Activated CD8-positive, alpha-beta memory T cell treated with anti-CD3 and anti-CD28 coated beads for 36 hours (primary cell): ENCODE results near the gene CCDC78. TPM values are rescaled to one million over a fixed set of nuclear protein-coding genes. Genes with fewer than 3 reads are reported as not detected.

Source experiments
- CTCF ChIA-PET: fragments of 350-600 bp; sonication (Branson Sonifier 250); formaldehyde crosslinking; loops from one replicate; lab custom pipeline; 2021; ENCODE audit warnings: antibody characterized with exemption; lab: Charles Lee
- POLR2A ChIA-PET: fragments of 350-600 bp; sonication (Branson Sonifier 250); formaldehyde crosslinking; loops from one replicate; lab custom pipeline; 2021; ENCODE audit warnings: antibody characterized with exemption; lab: Charles Lee
- total RNA-seq, 2 experiments: library from RNA; stranded (reverse); gene quantifications; one replicate each; pipeline ENCODE4 v1.2.3, GENCODE V29; 2021

Gene CCDC78
- total RNA-seq, 2 experiments from 2014 or later, result 8.6 TPM

GRCh38 chr16:729768-730665 lies 3.8 kb upstream of the CCDC78 start:
- ChIA-PET POLR2A (interaction anchor here (0.5 to 2.9 kb wide), 2 partner anchors 9 to 12 kb away, joined by 3 to 15 read pairs; partner anchors contain the start of gene ANTKMT), CTCF (interaction anchor here (1.1 to 1.8 kb wide), 3 partner anchors 9 to 19 kb away, joined by 3 to 10 read pairs (median 5); partner anchors contain the start of genes ANTKMT and CIAO3)

GRCh38 chr16:728890-729744 lies 2.9 kb upstream of the CCDC78 start:
- CTCF ChIA-PET, result interaction anchor here (1.1 to 1.8 kb wide), 4 partner anchors 8 to 18 kb away, joined by 3 to 10 read pairs (median 4); partner anchors contain the start of genes ANTKMT and CIAO3
- POLR2A ChIA-PET, result interaction anchor here (0.9 to 2.9 kb wide), 3 partner anchors 8 to 95 kb away, joined by 3 to 15 read pairs (median 12); partner anchors contain the start of gene ANTKMT

- POLR2A ChIA-PET, result interaction anchor here (0.6 to 1.5 kb wide), 6 partner anchors 8 to 688 kb away, joined by 3 to 12 read pairs (median 3); partner anchors contain the start of gene CIAO3
- CTCF ChIA-PET, result interaction anchor here (1.1 to 3.0 kb wide), 4 partner anchors 8 to 57 kb away, joined by 3 to 15 read pairs (median 4); partner anchors contain the start of gene CIAO3
These were observed 2.1 kb upstream of the CCDC78 start for GRCh38 chr16:728131-728889.

GRCh38 chr16:727291-727977 lies 1.2 kb upstream of the CCDC78 start:
- ChIA-PET POLR2A (interaction anchor here (0.9 to 1.5 kb wide), 2 partner anchors 9 to 32 kb away, joined by 3 to 7 read pairs; no protein-coding TSS in a partner anchor), CTCF (interaction anchor here (1.1 to 3.0 kb wide), 5 partner anchors 8 to 58 kb away, joined by 3 to 15 read pairs (median 3); partner anchors contain the start of gene CIAO3)

GRCh38 chr16:726188-726437 lies 130 bp downstream of the CCDC78 start:
- ChIA-PET POLR2A (interaction anchor here (1.0 to 1.2 kb wide), 2 partner anchors 10 to 62 kb away, joined by 3 to 7 read pairs; partner anchors contain the start of gene RPUSD1), CTCF (interaction anchor here (1.4 to 3.1 kb wide), 4 partner anchors 9 to 58 kb away, joined by 3 to 26 read pairs (median 9); partner anchors contain the start of genes CIAO3, METRN and RHOT2)

GRCh38 chr16:725463-726187 lies 618 bp downstream of the CCDC78 start:
- CTCF ChIA-PET, result interaction anchor here (0.9 to 3.1 kb wide), 4 partner anchors 10 to 57 kb away, joined by 3 to 26 read pairs (median 10); partner anchors contain the start of genes CIAO3, METRN and RHOT2
- POLR2A ChIA-PET, result interaction anchor here (0.7 to 1.2 kb wide), 3 partner anchors 10 to 78 kb away, joined by 3 to 7 read pairs (median 3); partner anchors contain the start of gene RPUSD1

- ChIA-PET POLR2A (interaction anchor here (1.2 kb wide), 1 partner anchor 11 kb away, joined by 7 read pairs; no protein-coding TSS in a partner anchor), CTCF (interaction anchor here (0.7 to 3.1 kb wide), 4 partner anchors 10 to 89 kb away, joined by 3 to 26 read pairs (median 4); partner anchors contain the start of genes METRN and WDR24)
These were observed 1.2 kb downstream of the CCDC78 start for GRCh38 chr16:725041-725376.

- POLR2A ChIA-PET, result no interaction called here
These were observed 1.8 kb downstream of the CCDC78 start for GRCh38 chr16:724188-725040.

GRCh38 chr16:723695-724094 lies 2.5 kb downstream of the CCDC78 start:
- POLR2A ChIA-PET, result interaction anchor here (1.0 kb wide), 1 partner anchor 12 kb away, joined by 3 read pairs; no protein-coding TSS in a partner anchor
- CTCF ChIA-PET, result interaction anchor here (3.1 kb wide), 1 partner anchor 10 kb away, joined by 26 read pairs; the partner anchor contains the start of gene METRN

More at GRCh38 chr16:724188-725040, 1.8 kb downstream of the CCDC78 start:
- CTCF ChIA-PET, result interaction anchor here (0.7 to 3.1 kb wide), 3 partner anchors 10 to 89 kb away, joined by 3 to 26 read pairs (median 3); partner anchors contain the start of genes METRN and WDR24

GRCh38 chr16:722835-723633 lies 3.2 kb downstream of the CCDC78 start:
- ChIA-PET POLR2A (interaction anchor here (1.0 kb wide), 2 partner anchors 13 to 18 kb away, joined by 3 read pairs; partner anchors contain the start of gene CIAO3), CTCF (interaction anchor here (0.6 to 1.9 kb wide), 3 partner anchors 11 to 139 kb away, joined by 3 to 5 read pairs (median 4); no protein-coding TSS in a partner anchor)

GRCh38 chr16:721765-722540 lies 4.3 kb downstream of the CCDC78 start:
- POLR2A ChIA-PET, result interaction anchor here (1.0 to 3.9 kb wide), 6 partner anchors 9 to 85 kb away, joined by 3 to 15 read pairs (median 4); partner anchors contain the start of gene CIAO3
- CTCF ChIA-PET, result interaction anchor here (0.8 to 3.2 kb wide), 8 partner anchors 8 to 63 kb away, joined by 3 to 15 read pairs (median 4); no protein-coding TSS in a partner anchor

GRCh38 chr16:720990-721764 lies 5.1 kb downstream of the CCDC78 start, which contains the start of gene ANTKMT:
Gene ANTKMT, plus strand, starts transcription at chr16:721146. Its CDS starts 129 bp downstream, at chr16:721275.
- ChIA-PET POLR2A (interaction anchor here (0.9 to 3.9 kb wide), 7 partner anchors 9 to 85 kb away, joined by 3 to 15 read pairs (median 3); partner anchors contain the start of gene CIAO3), CTCF (interaction anchor here (0.8 to 3.2 kb wide), 11 partner anchors 9 to 64 kb away, joined by 3 to 17 read pairs (median 5); partner anchors contain the start of gene RHBDL1)
